Central memory CD4-positive, alpha-beta T cell (primary cell): Measurements from ENCODE around the gene ATAD5.
"Not testable (repeated sequence)": the region's sequence is repeated elsewhere in the genome, so short reads cannot be mapped to it uniquely, and the experiment has no call there.

Experiments
- DNase-seq: peaks from one replicate; pipeline ENCODE4 v3.0.0; 2022

Gene ATAD5

DNA sequence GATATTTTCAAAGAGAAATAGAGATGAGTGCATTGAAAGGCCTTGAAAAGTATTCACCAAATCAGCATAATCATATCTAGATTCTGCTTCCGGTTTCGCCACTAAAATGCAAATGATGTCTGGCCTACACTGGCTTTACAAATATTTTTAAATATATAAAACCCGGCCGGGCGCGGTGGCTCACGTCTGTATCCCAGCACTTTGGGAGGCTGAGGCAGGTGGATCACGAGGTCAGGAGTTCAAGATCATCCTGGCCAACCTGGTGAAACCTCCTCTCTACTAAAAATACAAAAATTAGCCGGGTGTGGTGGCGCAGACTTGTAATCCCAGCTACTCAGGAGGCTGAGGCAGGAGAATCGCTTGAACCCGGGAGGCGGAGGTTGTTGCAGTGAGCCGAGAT lies 8.8 kb upstream of the ATAD5 start:
- peak; percentile 23 for DNase-seq

GRCh38 chr17:30823421-30823820 lies 8.3 kb upstream of the ATAD5 start:
- DNase-seq: no peak

DNA sequence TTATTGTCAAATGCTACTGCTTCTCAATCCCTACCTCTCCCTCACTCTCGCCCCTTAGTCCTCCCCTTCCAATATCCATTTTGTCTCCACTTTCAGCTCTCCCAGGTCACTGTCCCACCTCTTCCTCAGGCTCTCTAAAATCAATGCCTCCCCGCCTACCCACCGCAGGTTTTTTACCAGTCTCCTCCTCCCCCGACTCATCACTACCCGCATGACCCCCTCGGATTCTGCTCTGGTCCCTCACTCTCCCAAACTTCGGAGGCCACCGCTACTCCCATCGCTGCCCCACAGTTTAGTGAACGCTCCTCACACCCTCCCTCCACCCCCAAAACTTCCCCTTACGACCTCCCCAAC lies 7.8 kb upstream of the ATAD5 start:
- peak; percentile 19 for DNase-seq

DNA sequence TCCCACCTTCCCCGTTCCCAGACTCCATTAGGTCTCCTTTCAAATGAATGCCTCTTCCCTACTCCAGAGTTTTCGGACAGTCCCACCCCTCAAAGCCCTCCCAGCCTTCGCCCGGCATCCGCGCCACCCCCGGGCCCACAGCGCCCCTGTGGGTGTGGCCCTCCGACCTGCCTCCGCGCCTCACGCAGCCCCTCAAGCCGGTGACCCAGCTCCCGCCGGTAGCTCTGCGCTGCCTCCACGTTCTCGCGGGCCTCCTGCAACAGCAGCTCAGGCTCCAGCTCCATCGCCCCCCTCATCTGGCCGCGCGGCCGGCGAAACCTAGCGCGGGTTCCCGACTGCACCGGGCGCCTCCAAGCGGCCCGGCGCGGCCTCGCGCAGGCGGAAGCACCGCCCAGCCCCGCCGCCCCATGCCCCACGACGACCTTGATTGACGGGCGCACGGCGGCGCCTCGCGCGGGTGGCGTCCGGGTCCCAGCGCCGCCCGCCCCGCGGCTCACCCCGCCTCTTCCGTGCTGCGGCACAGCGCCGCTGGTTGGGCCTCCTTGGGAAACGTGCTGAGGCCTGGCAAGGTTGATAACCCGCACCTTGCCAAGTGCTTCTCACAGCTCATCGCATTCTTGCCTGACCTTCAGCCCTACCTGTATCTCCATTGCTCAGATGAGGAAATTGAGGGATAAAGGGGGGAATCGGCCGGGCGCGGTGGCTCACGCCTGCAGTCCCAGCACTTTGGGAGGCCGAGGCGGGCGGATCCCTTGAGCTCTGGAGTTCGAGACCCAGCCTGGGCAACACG lies 7.2 kb upstream of the ATAD5 start, which contains the start of gene CRLF3:
CRLF3 (minus strand) TSS at position 337 of the 790 bp plus-strand sequence; CDS start at position 296, 41 bp downstream.
- peak; percentile 92 for DNase-seq

DNA sequence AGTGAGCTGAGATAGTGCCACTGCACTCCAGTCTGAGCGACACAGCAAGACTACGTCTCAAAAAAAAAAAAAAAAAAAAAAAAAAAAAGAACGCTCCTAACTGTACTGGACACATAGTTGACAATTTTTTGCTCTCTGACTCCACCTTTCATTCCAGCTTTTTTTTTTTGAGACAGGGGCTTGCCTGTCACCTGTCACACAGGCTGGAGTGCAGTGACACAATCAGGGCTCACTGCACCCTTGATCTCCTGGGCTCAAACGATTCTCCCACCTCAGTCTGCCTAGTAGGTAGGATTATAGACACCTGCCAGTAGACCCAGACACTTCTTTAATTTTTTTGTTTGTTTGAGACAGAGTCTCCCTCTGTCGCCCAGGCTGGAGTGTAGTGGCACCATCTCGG lies 4.7 kb upstream of the ATAD5 start:
- no peak for DNase-seq

DNA sequence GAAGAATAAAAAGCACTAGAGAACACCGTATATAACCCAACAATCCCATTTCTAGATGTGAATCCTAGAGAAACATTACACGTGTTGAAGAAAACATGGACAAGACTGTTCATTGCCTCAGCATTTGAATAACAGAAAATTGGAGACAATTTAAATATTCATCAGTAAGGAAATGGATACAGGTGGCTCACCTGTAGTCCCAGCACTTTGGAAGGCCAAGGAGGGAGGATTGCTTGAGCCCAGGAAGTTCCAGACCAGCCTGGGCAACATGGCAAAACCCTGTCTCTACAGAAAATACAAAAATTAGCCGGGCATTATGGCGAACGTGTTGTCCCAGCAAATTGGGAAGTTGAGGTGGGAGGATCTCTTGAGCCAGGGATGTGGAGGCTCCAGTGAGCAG lies 2.7 kb upstream of the ATAD5 start:
- no peak for DNase-seq

- DNase-seq: no peak
These were observed 509 bp upstream of the ATAD5 start for GRCh38 chr17:30831257-30831656.

DNA sequence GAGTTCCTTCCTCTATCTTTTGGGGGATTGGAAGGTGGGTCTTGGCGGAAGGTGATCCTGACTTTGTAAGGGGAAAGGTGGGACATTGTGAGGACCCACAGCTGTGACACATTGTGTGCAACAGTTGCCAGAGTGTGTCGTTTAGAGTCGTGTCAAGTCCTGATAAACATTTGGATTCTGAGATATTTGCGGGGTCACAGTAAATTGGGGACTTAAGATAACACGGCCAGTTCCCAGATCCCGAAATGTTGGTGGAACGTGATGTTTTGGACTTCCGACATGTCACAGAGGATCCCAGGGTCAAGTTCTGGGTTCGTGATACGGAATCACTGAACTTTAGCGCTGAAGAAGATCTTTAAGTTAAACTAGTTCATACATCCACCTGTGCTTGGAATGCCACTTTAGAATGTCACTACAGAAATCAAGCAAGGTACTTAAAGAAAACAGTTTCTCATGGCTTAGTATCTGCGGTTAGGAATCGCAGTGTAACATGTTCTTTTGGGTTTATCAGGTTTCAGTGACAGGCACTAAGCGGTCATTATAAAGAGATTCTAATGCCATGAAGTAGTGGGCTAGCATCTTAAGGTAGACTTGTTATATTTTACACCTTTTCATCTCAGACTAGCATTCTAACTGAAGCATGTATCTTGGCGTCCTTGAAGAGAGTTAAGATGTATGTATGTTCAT lies 815 bp downstream of the ATAD5 start:
- no peak for DNase-seq

GRCh38 chr17:30838202-30838807 lies 6.5 kb downstream of the ATAD5 start:
- DNase-seq: no peak

DNA sequence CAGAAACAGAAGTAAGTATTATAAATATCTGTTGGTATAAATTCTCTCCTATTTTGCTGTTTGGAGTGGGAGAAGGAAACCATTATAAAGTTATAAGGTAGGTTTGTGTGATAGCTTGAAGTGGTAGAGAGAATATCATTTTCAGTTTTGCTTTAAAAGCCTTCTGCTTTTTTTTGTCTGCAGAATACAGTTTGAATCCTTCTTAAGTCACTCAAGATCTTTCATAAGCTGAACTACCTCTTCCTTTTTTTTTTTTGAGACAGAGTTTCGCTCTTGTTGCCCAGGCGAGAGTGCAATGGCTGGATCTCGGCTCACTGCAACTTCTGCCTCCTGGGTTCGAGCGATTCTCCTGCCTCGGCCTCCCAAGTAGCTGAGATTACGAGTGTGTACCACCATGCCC lies 9.0 kb downstream of the ATAD5 start:
- no peak for DNase-seq

DNA sequence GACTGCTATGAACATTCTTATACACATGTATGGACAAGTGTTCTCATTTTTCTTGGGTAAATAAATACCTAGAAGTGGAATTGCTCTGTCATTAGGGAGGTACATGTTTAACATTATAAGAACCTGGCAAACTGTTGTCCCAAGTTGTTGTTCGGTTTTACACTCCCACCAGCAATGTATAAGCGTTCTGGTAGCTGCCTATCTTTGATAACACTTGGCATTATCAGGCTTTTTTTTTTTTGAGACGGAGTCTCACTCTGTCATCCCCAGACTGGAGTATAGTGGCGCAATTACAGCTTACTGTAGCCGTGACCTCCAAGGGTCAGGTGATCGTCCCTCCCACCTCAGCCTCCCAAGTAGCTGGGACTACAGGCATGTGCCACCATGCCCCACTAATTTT lies 16.3 kb downstream of the ATAD5 start:
- DNase-seq: no peak

DNA sequence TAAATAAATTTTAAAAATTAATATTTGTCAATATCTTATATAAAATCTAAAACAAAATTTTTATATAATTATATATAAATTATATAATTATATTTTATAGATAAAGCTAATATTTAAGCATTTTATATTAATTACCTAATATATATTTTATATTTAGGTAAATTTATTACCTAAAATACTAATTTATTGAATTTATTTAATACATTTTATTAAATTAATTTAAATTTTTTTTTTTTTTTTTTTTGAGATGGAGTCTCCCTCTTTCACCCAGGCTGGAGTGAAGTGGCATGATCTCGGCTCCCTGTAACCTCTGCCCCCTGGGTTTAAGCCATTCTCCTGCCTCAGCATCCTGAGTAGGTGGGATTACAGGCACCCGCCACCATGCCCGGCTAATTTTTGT lies 22.4 kb downstream of the ATAD5 start:
- DNase-seq: no peak

- DNase-seq: no peak
These were observed 26.9 kb downstream of the ATAD5 start for GRCh38 chr17:30858556-30859250.

DNA sequence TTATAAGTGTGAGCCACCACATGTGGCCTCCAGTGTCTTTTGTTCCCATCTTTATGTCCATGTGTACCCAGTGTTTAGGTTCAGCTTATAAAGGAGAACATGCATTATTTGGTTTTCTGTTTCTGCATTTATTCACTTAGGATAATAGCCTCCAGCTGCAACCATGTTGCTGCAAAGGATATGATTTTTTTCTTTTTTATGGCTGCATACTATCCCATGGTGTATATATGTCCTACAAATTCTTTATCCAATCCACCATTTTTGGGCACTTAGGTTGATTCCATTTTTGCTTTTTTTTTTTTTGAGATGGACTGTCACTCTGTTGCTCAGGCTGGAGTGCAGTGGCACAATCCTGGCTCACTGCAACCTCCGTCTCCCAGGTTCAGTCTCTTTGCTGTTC lies 32.9 kb downstream of the ATAD5 start:
- DNase-seq: no peak

- no peak for DNase-seq
These were observed 37.2 kb downstream of the ATAD5 start for GRCh38 chr17:30869005-30869404.

DNA sequence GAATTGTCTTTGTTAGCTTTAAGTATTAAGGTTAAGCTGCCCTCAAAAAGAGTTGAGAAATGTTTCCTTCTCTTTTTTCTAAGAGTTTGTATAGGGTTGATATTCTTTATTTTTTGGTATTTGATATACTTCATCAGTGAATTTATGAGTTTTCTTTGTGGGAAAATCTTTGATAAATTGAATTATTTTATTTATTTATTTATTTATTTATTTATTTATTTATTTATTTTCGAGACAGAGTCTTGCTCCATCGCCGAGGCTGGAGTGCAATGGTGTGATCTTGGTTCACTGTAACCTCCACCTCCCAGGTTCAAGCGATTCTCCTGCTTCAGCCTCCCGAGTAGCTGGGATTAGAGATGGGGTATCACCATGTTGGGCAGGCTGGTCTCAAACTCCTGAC lies 54.4 kb downstream of the ATAD5 start:
- no peak for DNase-seq

GRCh38 chr17:30894236-30894635 lies 62.5 kb downstream of the ATAD5 start:
- no peak for DNase-seq

DNA sequence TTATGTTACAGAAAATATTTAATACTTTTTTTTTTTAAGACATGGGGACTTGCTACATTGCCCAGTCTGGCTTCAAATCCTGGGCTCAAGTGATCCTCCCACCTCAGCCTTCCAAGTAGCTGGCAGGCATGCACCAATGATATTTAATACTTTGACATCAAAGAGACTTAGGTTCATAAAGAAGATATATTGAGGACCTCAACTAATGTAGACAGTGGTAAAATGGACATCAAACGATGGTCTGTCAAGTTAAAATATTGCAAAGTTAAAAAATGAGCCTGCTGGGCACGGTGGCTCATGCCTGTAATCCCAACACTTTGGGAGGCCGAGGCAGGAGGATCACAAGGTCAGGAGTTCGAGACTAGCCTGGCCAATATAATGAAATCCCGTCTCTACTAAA lies 65.5 kb downstream of the ATAD5 start:
- DNase-seq: no peak

DNA sequence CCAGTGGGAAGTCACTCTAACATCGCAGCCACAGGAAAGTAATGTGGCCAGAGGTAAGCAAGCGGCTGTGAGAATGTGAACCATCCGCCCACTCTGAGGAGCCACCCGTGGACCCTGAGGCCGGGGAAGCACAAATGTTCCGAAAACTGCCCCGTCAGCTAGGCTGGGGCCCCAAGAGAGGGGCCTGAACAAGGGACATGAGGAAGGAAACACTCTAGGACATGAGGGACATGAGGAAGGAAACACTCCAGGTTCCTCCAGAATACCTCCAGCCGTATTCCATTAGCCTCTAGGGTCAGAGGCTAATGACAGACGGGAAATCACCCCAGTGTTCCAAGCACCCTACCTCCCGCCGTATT lies 74.0 kb downstream of the ATAD5 start:
- peak; percentile 9 for DNase-seq

DNA sequence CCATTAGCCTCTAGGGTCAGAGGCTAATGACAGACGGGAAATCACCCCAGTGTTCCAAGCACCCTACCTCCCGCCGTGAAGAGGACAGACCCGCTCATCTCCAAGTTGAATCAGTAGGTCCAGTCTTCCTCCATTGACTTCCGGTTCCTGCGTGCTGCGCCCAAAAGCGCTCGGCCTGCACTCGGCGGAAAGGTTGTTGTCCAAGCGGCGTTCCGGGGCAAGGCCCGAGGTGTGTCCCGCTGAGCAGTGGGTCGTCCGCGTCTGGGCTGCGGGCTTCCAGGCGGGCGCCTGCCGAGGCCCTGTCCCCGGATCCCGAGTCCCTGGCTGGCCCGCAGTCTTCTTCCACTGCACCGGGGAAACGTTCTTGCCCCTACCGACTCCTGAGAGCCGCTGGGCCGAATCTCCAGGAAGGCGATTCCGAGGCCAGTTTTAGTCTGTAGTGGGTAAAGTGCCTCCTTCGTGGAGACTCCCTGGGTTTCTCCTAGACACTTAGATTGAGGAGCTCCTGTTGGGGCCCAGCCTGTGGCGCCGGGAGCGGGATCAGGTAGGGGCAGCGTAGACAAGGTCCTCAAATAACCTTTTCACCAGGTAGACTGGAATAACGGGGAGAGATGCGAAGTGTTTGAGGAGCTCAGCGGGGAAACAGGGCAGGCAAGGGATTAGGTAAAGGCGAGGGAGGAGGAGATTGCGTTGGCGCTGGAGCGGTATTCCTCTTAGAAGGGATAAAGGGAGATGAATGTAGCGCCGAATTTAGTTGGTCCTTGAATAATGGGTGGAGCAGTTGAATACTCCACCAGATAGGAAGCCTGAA lies 74.5 kb downstream of the ATAD5 start, which contains the start of gene TEFM:
TEFM (minus strand) TSS at position 138 of the 811 bp plus-strand sequence; CDS start at position 98, 40 bp downstream.
- peak; percentile 74 for DNase-seq

GRCh38 chr17:30908717-30909420 lies 77.1 kb downstream of the ATAD5 start:
- no peak for DNase-seq

DNA sequence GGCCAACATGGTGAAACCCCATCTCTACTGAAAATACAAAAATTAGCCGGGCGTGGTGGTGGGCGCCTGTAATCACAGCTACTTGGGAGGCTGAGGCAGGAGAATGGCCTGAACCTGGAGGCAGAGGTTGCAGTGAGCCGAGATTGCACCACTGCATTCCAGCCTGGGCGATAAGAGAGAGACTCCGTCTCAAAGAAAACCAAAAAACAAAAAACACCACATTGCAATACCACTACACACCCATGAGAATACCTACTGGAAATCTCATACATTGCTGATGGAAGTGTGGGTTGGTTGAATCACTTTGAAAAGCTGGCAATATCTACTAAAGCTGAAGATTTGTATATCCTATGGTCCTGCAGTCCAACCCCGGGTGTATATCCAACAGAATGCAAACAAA lies 78.4 kb downstream of the ATAD5 start:
- DNase-seq: not testable (repeated sequence)
